ENCODE measurements around the gene PRR5. TPM values are rescaled to one million over a fixed set of nuclear protein-coding genes. Genes with fewer than 3 reads are reported as not detected.
A peak's percentile ranks its signal among the peaks of the same experiment; 100 is the strongest.

The PRR5 gene
- polyA plus RNA-seq, 1 of the 3 experiments (the other 2 are of a cell fraction) = 1.3 TPM

DNA sequence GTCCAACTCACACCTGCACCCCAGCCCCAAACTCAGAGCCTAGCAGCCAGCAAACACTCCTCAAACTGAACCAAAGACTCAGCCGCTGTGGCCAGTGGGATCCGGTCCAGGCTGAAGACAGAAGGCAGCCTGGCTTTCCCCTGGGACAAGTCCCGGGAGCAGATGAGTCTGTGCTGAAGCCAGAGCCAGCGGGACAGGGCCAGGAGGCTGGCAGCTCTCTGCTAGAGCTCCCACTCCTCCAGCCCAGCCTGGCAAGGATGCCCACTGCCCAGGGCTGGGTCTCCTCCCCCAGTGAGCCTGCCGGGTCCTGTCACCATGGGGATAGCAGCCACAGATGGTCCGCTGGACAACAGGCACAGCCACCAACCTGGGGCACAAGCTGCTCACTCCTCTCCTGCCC is 42.9 kb upstream of the PRR5 start:
- Histone ChIP-seq H3K4me1 (ENCODE audit: control insufficient read depth in 1 of 2, insufficient read depth in 2 of 2, low read depth in 1 of 2, low read length in 1 of 2) (peaks cover 0 to 18% of the 10 kb centered on the region in 2 experiments; a peak in 1 of 4 replicates), H4K20me1 (ENCODE audit: insufficient read depth) (no peaks in the 10 kb centered on the region), H3K27ac (ENCODE audit: low read depth in 2 of 2, low read length in 1 of 2) (no peak overlapping the region), H3F3A (replicated peaks; ENCODE audit: insufficient read depth) (no peaks in the 10 kb centered on the region), H3K9ac (no peak overlapping the region), H2AFZ (ENCODE audit: low read depth) (no peak overlapping the region), H3K9me2 (no peaks in the 10 kb centered on the region), H3K36me3 (replicated peaks in 1 of 2; ENCODE audit: control insufficient read depth in 1 of 2, insufficient read depth in 2 of 2, low read length in 1 of 2) (no peaks in the 10 kb centered on the region), H3K4me2 (no peak overlapping the region), H3K79me2 (ENCODE audit: insufficient read depth) (no peaks in the 10 kb centered on the region), H3K27me3 (ENCODE audit: insufficient read depth) (no peaks in the 10 kb centered on the region; the same call in 1 of the 2 replicates), H3K4me3 (ENCODE audit: low read depth in 2 of 2, low read length in 1 of 2) (no peak overlapping the region), H3K9me3 (no peaks in the 10 kb centered on the region)
- ChIA-PET CTCF (interaction anchor here (0.8 to 2.4 kb wide), 6 partner anchors 11 to 76 kb away, joined by 3 to 8 read pairs (median 4); no protein-coding TSS in a partner anchor), POLR2A (no interaction called here)
- TF ChIP-seq, protein P1, sequence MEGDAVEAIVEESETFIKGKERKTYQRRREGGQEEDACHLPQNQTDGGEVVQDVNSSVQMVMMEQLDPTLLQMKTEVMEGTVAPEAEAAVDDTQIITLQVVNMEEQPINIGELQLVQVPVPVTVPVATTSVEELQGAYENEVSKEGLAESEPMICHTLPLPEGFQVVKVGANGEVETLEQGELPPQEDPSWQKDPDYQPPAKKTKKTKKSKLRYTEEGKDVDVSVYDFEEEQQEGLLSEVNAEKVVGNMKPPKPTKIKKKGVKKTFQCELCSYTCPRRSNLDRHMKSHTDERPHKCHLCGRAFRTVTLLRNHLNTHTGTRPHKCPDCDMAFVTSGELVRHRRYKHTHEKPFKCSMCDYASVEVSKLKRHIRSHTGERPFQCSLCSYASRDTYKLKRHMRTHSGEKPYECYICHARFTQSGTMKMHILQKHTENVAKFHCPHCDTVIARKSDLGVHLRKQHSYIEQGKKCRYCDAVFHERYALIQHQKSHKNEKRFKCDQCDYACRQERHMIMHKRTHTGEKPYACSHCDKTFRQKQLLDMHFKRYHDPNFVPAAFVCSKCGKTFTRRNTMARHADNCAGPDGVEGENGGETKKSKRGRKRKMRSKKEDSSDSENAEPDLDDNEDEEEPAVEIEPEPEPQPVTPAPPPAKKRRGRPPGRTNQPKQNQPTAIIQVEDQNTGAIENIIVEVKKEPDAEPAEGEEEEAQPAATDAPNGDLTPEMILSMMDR (IDR thresholded peaks at IDR 0.05) = no peak
- TF ChIP-seq RFX5 (IDR thresholded peaks at IDR 0.05; ENCODE audit: low read length) = no peak
- no peak for TF ChIP-seq GATA2 (CRISPR knock-in tag; IDR thresholded peaks at IDR 0.05)
- no peak for TF ChIP-seq NFIC (IDR thresholded peaks at IDR 0.05; ENCODE audit: borderline replicate concordance)
- TF ChIP-seq FOXJ3 (CRISPR knock-in tag; IDR thresholded peaks at IDR 0.05) = no peak
- TF ChIP-seq FOXM1 (IDR thresholded peaks at IDR 0.05; ENCODE audit: low read depth) = no peak
- TF ChIP-seq EZH2phosphoT487 (IDR thresholded peaks at IDR 0.05; ENCODE audit: borderline replicate concordance, low read depth) = no peak
- DNase-seq = peak; percentile 67
- WGBS (ENCODE audit: low lambda C conversion rate) = 40% methylated on average over 2 of the region's 6 CpGs

DNA sequence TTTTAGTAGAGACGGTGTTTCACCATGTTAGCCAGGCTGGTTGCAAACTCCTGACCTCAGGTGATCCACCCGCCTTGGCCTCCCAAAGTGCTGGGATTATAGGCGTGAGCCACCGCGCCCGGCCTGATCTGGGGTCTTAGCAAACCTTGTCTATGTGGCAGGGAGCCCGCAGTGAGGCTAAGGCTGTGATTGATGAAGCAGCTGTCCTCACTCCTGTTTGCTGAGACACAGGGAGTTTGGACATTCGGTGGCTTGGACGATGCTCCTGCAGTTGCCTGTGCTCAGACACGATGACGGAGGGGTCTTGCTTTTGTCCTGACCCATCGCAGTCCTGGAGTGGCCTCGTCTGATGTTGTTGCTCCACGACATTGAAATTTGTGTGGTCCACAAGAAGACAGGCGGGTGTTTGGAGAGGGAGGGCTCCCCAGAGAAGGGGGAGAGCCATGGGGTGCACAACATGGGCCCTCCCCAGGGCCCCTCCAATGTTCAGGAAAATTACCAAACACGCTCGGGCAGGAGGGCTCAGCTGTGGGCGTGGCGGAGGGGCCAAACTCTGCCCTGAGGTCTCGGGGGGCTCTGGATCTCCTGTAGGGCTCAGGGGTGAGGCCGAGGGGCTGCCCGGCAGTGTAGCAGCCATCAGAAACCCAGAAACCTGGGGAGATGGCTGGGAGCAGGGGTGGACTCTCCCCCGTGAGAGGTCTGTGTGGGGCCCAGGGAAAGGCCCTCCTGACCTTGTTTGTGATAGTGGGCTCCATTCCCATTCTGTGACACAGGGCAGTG is 41.8 kb upstream of the PRR5 start:
- 69% methylated on average over 16 of the region's 23 CpGs for WGBS (ENCODE audit: low lambda C conversion rate)
- Histone ChIP-seq H2AFZ (ENCODE audit: low read depth) (no peak overlapping the region), H3K4me3 (ENCODE audit: low read depth in 2 of 2, low read length in 1 of 2) (no peak overlapping the region), H3K27ac (ENCODE audit: low read depth in 2 of 2, low read length in 1 of 2) (no peak overlapping the region), H4K20me1 (ENCODE audit: insufficient read depth) (no peaks in the 10 kb centered on the region), H3K9ac (no peak overlapping the region), H3K9me2 (no peaks in the 10 kb centered on the region), H3K4me2 (no peak overlapping the region), H3K4me1 (ENCODE audit: control insufficient read depth in 1 of 2, insufficient read depth in 2 of 2, low read depth in 1 of 2, low read length in 1 of 2) (peaks cover 0 to 21% of the 10 kb centered on the region in 2 experiments; a peak in 1 of 4 replicates), H3K9me3 (no peaks in the 10 kb centered on the region), H3F3A (replicated peaks; ENCODE audit: insufficient read depth) (no peaks in the 10 kb centered on the region), H3K79me2 (ENCODE audit: insufficient read depth) (no peaks in the 10 kb centered on the region), H3K27me3 (ENCODE audit: insufficient read depth) (no peaks in the 10 kb centered on the region; the same call in 1 of the 2 replicates), H3K36me3 (replicated peaks in 1 of 2; ENCODE audit: control insufficient read depth in 1 of 2, insufficient read depth in 2 of 2, low read length in 1 of 2) (no peaks in the 10 kb centered on the region)
- ChIA-PET POLR2A (no interaction called here), CTCF (interaction anchor here (0.8 to 2.7 kb wide), 5 partner anchors 10 to 35 kb away, joined by 3 to 11 read pairs (median 6); no protein-coding TSS in a partner anchor)
- DNase-seq = peak; percentile 3
- TF ChIP-seq, protein P2, sequence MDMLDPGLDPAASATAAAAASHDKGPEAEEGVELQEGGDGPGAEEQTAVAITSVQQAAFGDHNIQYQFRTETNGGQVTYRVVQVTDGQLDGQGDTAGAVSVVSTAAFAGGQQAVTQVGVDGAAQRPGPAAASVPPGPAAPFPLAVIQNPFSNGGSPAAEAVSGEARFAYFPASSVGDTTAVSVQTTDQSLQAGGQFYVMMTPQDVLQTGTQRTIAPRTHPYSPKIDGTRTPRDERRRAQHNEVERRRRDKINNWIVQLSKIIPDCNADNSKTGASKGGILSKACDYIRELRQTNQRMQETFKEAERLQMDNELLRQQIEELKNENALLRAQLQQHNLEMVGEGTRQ (IDR thresholded peaks at IDR 0.05; ENCODE audit: borderline replicate concordance, low read depth, low read length) = no peak
- TF ChIP-seq, protein P3, sequence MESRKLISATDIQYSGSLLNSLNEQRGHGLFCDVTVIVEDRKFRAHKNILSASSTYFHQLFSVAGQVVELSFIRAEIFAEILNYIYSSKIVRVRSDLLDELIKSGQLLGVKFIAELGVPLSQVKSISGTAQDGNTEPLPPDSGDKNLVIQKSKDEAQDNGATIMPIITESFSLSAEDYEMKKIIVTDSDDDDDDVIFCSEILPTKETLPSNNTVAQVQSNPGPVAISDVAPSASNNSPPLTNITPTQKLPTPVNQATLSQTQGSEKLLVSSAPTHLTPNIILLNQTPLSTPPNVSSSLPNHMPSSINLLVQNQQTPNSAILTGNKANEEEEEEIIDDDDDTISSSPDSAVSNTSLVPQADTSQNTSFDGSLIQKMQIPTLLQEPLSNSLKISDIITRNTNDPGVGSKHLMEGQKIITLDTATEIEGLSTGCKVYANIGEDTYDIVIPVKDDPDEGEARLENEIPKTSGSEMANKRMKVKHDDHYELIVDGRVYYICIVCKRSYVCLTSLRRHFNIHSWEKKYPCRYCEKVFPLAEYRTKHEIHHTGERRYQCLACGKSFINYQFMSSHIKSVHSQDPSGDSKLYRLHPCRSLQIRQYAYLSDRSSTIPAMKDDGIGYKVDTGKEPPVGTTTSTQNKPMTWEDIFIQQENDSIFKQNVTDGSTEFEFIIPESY (IDR thresholded peaks at IDR 0.05; ENCODE audit: borderline replicate concordance, low read depth) = no peak
- TF ChIP-seq, protein P4, sequence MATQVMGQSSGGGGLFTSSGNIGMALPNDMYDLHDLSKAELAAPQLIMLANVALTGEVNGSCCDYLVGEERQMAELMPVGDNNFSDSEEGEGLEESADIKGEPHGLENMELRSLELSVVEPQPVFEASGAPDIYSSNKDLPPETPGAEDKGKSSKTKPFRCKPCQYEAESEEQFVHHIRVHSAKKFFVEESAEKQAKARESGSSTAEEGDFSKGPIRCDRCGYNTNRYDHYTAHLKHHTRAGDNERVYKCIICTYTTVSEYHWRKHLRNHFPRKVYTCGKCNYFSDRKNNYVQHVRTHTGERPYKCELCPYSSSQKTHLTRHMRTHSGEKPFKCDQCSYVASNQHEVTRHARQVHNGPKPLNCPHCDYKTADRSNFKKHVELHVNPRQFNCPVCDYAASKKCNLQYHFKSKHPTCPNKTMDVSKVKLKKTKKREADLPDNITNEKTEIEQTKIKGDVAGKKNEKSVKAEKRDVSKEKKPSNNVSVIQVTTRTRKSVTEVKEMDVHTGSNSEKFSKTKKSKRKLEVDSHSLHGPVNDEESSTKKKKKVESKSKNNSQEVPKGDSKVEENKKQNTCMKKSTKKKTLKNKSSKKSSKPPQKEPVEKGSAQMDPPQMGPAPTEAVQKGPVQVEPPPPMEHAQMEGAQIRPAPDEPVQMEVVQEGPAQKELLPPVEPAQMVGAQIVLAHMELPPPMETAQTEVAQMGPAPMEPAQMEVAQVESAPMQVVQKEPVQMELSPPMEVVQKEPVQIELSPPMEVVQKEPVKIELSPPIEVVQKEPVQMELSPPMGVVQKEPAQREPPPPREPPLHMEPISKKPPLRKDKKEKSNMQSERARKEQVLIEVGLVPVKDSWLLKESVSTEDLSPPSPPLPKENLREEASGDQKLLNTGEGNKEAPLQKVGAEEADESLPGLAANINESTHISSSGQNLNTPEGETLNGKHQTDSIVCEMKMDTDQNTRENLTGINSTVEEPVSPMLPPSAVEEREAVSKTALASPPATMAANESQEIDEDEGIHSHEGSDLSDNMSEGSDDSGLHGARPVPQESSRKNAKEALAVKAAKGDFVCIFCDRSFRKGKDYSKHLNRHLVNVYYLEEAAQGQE (IDR thresholded peaks at IDR 0.05; ENCODE audit: low read depth, low read length) = no peak
- TF ChIP-seq RFX5 (IDR thresholded peaks at IDR 0.05; ENCODE audit: low read length) = no peak
- no peak for TF ChIP-seq FOXJ3 (CRISPR knock-in tag; IDR thresholded peaks at IDR 0.05)
- no peak for TF ChIP-seq NFIC (IDR thresholded peaks at IDR 0.05; ENCODE audit: borderline replicate concordance)
- TF ChIP-seq, protein P5, sequence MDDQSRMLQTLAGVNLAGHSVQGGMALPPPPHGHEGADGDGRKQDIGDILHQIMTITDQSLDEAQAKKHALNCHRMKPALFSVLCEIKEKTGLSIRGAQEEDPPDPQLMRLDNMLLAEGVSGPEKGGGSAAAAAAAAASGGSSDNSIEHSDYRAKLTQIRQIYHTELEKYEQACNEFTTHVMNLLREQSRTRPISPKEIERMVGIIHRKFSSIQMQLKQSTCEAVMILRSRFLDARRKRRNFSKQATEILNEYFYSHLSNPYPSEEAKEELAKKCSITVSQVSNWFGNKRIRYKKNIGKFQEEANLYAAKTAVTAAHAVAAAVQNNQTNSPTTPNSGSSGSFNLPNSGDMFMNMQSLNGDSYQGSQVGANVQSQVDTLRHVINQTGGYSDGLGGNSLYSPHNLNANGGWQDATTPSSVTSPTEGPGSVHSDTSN (IDR thresholded peaks at IDR 0.05) = no peak
- TF ChIP-seq, protein P6, sequence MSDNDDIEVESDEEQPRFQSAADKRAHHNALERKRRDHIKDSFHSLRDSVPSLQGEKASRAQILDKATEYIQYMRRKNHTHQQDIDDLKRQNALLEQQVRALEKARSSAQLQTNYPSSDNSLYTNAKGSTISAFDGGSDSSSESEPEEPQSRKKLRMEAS (IDR thresholded peaks at IDR 0.05; ENCODE audit: low read depth) = no peak
